ENCODE data around the gene CIB4.

DNA sequence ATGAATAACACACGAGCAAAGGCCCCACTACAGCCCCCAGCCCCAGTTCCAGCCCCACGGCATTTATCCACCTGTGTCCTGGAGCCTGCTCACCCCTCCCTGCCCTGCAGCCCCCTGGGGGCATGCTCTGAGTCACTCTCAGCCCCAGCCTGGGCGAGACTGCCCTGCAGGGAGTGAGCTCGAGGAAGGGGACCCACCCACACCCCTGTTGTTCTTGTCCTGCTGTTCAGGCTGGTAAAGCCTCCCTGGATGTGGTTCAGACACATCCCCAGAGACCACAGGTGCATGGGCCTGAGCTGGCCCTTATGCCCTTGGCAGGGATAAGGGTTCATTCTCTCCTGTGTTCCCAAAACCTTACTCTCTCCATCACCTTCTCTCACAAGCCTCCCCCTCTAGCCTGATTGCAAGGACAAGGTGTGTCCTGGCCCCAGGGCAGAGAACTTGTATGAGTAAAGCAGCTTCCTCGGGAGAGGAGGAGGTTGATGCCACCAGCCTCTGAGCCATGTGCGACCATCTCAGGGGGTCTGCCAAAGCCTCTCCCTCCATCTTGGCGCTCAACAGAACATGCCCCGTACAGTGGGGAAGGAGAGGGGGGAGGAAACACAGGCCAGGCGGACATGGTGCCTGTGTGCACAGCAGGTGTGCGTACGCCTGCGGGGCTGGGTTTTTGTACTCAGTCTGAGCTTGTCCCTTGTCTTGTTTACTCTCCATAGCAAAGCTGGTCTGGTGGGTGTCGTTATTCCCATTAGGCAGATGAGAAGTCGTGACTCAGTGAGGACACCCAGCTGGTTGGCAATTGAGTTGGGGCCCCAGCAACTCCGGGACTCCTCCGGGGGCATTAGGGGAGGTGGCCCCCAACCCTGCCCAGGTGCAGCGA lies 64.4 kb downstream of the CIB4 start:
- no peak for TF ChIP-seq GATA1 (IDR thresholded peaks at IDR 0.05; ENCODE audit: low read depth, low read length)
- TF ChIP-seq POLR2A (IDR thresholded peaks at IDR 0.05; ENCODE audit: low read length) = no peak
